Measurements from ENCODE around the gene RASGRF2.

Gene RASGRF2

GRCh38 chr5:81035522-81035921 is 75.4 kb downstream of the RASGRF2 start:
- H3K27ac ChIP-seq (replicated peaks), result no peak overlapping the region
- TF ChIP-seq GABPA (IDR thresholded peaks at IDR 0.05; ENCODE audit: low read depth), result no peak
- no peak for TF ChIP-seq SPI1 (IDR thresholded peaks at IDR 0.05; ENCODE audit: borderline replicate concordance, low read depth)
- TF ChIP-seq REST (IDR thresholded peaks at IDR 0.05; ENCODE audit: insufficient replicate concordance, low read depth), result no peak
- TF ChIP-seq CTCF (IDR thresholded peaks at IDR 0.05; ENCODE audit: insufficient read depth, low read length), result no peak
- TF ChIP-seq POLR2AphosphoS5 (IDR thresholded peaks at IDR 0.05; ENCODE audit: low read depth), result no peak

GRCh38 chr5:81038495-81038894 is 78.3 kb downstream of the RASGRF2 start:
- no peak for DNase-seq (ENCODE audit: low read depth in 1 of 2, low spot score in 1 of 2)
- TF ChIP-seq REST (IDR thresholded peaks at IDR 0.05; ENCODE audit: insufficient replicate concordance, low read depth) (no peak), POLR2AphosphoS5 (IDR thresholded peaks at IDR 0.05; ENCODE audit: low read depth) (no peak), SPI1 (IDR thresholded peaks at IDR 0.05; ENCODE audit: borderline replicate concordance, low read depth) (no peak), GABPA (IDR thresholded peaks at IDR 0.05; ENCODE audit: low read depth) (no peak), CTCF (IDR thresholded peaks at IDR 0.05; ENCODE audit: insufficient read depth, low read length) (no peak)
- Histone ChIP-seq H3K27ac (replicated peaks) (no peak overlapping the region), H3K27me3 (ENCODE audit: insufficient read depth, poor library complexity, severe bottlenecking) (no peaks in the 10 kb centered on the region), H3K4me3 (replicated peaks; ENCODE audit: insufficient read depth, low read length) (no peak overlapping the region)

More at GRCh38 chr5:81035522-81035921, 75.4 kb downstream of the RASGRF2 start:
- Histone ChIP-seq H3K4me3 (replicated peaks; ENCODE audit: insufficient read depth, low read length) (no peak overlapping the region), H3K27me3 (ENCODE audit: insufficient read depth, poor library complexity, severe bottlenecking) (no peaks in the 10 kb centered on the region)
- no peak for DNase-seq (ENCODE audit: low read depth in 1 of 2, low spot score in 1 of 2)

- DNase-seq (ENCODE audit: low read depth in 1 of 2, low spot score in 1 of 2), result no peak
- no peaks in the 10 kb centered on the region for H3K27me3 ChIP-seq (ENCODE audit: insufficient read depth, poor library complexity, severe bottlenecking)
- no peak for TF ChIP-seq GABPA (IDR thresholded peaks at IDR 0.05; ENCODE audit: low read depth)
- no peak overlapping the region for H3K4me3 ChIP-seq (replicated peaks; ENCODE audit: insufficient read depth, low read length)
- no peak overlapping the region for H3K27ac ChIP-seq (replicated peaks)
Observed at GRCh38 chr5:81044868-81045267, 84.7 kb downstream of the RASGRF2 start.

- no peak overlapping the region for H3K27ac ChIP-seq (replicated peaks)
- no peak overlapping the region for H3K4me3 ChIP-seq (replicated peaks; ENCODE audit: insufficient read depth, low read length)
- no peaks in the 10 kb centered on the region for H3K27me3 ChIP-seq (ENCODE audit: insufficient read depth, poor library complexity, severe bottlenecking)
- no peak for DNase-seq (ENCODE audit: low read depth in 1 of 2, low spot score in 1 of 2)
- TF ChIP-seq CTCF (IDR thresholded peaks at IDR 0.05; ENCODE audit: insufficient read depth, low read length), result no peak
- no peak for TF ChIP-seq POLR2AphosphoS5 (IDR thresholded peaks at IDR 0.05; ENCODE audit: low read depth)
- TF ChIP-seq REST (IDR thresholded peaks at IDR 0.05; ENCODE audit: insufficient replicate concordance, low read depth), result no peak
- TF ChIP-seq SPI1 (IDR thresholded peaks at IDR 0.05; ENCODE audit: borderline replicate concordance, low read depth), result no peak
- TF ChIP-seq GABPA (IDR thresholded peaks at IDR 0.05; ENCODE audit: low read depth), result no peak
Observed at GRCh38 chr5:81045389-81045807, 85.2 kb downstream of the RASGRF2 start.
